Panc1 (cell line): ENCODE results near the gene PPP1R9B.

Source experiments
- POLR2AphosphoS5 ChIP-seq: IDR thresholded peaks from 2 replicates; pipeline ENCODE4 v1.6.1; 2012; ENCODE audit warnings: mild to moderate bottlenecking, low read depth, low read length, moderate library complexity
- TF ChIP-seq, protein P1 (sequence below): fragments of 450-650 bp; IDR thresholded peaks from 2 replicates; pipeline ENCODE4 v1.5.1; 2017; ENCODE audit warnings: mild to moderate bottlenecking

- TF ChIP-seq, protein P1, sequence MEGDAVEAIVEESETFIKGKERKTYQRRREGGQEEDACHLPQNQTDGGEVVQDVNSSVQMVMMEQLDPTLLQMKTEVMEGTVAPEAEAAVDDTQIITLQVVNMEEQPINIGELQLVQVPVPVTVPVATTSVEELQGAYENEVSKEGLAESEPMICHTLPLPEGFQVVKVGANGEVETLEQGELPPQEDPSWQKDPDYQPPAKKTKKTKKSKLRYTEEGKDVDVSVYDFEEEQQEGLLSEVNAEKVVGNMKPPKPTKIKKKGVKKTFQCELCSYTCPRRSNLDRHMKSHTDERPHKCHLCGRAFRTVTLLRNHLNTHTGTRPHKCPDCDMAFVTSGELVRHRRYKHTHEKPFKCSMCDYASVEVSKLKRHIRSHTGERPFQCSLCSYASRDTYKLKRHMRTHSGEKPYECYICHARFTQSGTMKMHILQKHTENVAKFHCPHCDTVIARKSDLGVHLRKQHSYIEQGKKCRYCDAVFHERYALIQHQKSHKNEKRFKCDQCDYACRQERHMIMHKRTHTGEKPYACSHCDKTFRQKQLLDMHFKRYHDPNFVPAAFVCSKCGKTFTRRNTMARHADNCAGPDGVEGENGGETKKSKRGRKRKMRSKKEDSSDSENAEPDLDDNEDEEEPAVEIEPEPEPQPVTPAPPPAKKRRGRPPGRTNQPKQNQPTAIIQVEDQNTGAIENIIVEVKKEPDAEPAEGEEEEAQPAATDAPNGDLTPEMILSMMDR: no peak
- no peak for TF ChIP-seq POLR2AphosphoS5
Observed at GRCh38 chr17:50186661-50187393, 36.4 kb upstream of the PPP1R9B start.
